ENCODE results near the gene STARD5. TPM values are rescaled to one million over a fixed set of nuclear protein-coding genes. Genes with fewer than 3 reads are reported as not detected.
"Not testable (repeated sequence)": the region's sequence is repeated elsewhere in the genome, so short reads cannot be mapped to it uniquely, and the experiment has no call there.

Gene STARD5
- total RNA-seq, 2 donors from 2014 or later = 1.3 to 9.6 TPM

DNA sequence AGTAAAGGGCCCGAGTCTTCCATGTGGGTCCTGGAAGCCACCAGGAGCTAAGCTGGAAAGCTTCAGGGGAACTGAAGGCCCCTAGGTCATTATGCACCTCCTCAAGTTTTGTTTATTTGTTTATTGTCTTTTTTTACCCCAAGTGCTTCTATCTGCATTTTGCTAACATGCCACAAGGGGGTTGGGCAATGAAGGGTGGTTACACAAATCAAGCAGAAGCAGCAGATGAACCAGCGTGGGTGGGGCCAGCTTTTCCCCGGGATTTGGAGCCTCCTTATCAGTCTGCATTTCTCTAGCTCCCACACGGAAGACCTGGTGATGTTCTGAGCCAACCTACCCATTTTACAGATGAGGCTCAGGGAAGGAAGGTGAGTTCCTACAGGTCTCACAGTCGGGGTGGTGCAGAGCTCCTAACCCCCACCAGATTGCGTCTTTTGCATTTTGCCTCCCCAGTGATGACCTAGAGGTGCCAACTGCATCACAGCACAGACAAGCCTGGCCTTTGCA is 33.3 kb upstream of the STARD5 start:
- ATAC-seq (no peak), DNase-seq (no peak)
- TF ChIP-seq POLR2A (IDR thresholded peaks at IDR 0.05) = no peak
- TF ChIP-seq, protein P1, sequence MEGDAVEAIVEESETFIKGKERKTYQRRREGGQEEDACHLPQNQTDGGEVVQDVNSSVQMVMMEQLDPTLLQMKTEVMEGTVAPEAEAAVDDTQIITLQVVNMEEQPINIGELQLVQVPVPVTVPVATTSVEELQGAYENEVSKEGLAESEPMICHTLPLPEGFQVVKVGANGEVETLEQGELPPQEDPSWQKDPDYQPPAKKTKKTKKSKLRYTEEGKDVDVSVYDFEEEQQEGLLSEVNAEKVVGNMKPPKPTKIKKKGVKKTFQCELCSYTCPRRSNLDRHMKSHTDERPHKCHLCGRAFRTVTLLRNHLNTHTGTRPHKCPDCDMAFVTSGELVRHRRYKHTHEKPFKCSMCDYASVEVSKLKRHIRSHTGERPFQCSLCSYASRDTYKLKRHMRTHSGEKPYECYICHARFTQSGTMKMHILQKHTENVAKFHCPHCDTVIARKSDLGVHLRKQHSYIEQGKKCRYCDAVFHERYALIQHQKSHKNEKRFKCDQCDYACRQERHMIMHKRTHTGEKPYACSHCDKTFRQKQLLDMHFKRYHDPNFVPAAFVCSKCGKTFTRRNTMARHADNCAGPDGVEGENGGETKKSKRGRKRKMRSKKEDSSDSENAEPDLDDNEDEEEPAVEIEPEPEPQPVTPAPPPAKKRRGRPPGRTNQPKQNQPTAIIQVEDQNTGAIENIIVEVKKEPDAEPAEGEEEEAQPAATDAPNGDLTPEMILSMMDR (IDR thresholded peaks at IDR 0.05) = no peak
- intact Hi-C loops (cut with DNase I) = no loop called here
- no peaks in the 10 kb centered on the region for H3K36me3 ChIP-seq (replicated peaks in 1 of 2; ENCODE audit: insufficient read depth in 1 of 2, low read depth in 2 of 2)
- 72 to 82% methylated on average over 6 of the region's 6 CpGs for WGBS, 2 donors
- H3K27ac ChIP-seq = no peak overlapping the region
- no peaks in the 10 kb centered on the region for H3K9me3 ChIP-seq
- no peaks in the 10 kb centered on the region for H3K27me3 ChIP-seq
- no peaks in the 10 kb centered on the region for H3K4me1 ChIP-seq
- no peak overlapping the region for H3K4me3 ChIP-seq

DNA sequence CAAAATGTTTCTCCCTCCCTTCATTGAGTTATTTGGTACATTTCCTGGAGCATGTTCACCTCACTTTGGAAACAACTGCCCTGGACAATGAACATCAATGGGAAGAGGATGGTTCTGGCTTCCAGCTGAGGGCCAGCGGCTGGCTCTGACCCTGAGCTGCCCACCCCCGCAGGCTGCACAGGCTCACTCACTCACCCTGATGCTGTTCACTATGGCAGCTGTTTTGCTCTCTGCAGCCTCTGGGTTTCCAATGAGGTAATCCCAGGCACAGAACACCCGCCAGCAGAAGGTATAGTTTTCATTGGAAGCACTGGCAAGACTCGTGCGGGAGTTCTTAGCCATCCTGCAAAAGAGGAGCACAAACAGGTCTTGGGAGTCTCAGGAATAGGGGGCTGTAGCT is 32.3 kb upstream of the STARD5 start:
- ATAC-seq (no peak), DNase-seq (no peak)
- TF ChIP-seq, protein P1 (IDR thresholded peaks at IDR 0.05) = no peak
- H3K4me3 ChIP-seq = no peak overlapping the region
- 83 to 84% methylated on average over 5 of the region's 5 CpGs for WGBS, 2 donors
- no peak overlapping the region for H3K27ac ChIP-seq
- no peaks in the 10 kb centered on the region for H3K27me3 ChIP-seq
- H3K4me1 ChIP-seq = no peaks in the 10 kb centered on the region
- intact Hi-C loops (cut with DNase I) = no loop called here
- no peaks in the 10 kb centered on the region for H3K36me3 ChIP-seq (replicated peaks in 1 of 2; ENCODE audit: insufficient read depth in 1 of 2, low read depth in 2 of 2)
- H3K9me3 ChIP-seq = no peaks in the 10 kb centered on the region

DNA sequence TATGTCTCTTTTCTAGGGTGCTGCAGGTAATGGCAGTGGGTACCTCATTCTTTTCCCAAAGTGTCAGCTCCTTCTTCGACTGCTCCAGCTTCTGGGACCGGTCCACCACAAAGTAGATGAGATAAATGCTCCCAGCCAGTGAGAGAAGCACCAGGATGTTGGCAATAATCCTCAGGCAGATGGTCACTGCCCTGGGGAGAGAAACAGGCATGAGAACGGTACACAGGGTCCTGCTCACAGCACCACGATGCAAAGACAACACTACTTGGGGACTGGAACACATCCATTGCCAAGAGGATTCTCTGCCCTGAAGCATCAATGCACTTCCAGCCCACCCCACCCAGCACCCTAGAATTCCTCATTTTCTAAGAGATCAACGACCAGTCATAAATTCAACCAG is 27.7 kb upstream of the STARD5 start:
- H3K36me3 ChIP-seq (replicated peaks in 1 of 2; ENCODE audit: insufficient read depth in 1 of 2, low read depth in 2 of 2) = no peaks in the 10 kb centered on the region
- 83 to 93% methylated on average over 4 to 5 of the region's 5 CpGs for whole genome bisulfite sequencing, 2 donors
- no peaks in the 10 kb centered on the region for H3K9me3 ChIP-seq
- H3K4me3 ChIP-seq = no peak overlapping the region
- no peak for DNase-seq
- ATAC-seq = no peak
- intact Hi-C loops (cut with DNase I) = no loop called here
- TF ChIP-seq, protein P1 (IDR thresholded peaks at IDR 0.05) = no peak
- TF ChIP-seq POLR2A (IDR thresholded peaks at IDR 0.05) = no peak
- no peaks in the 10 kb centered on the region for H3K27me3 ChIP-seq
- H3K27ac ChIP-seq = no peak overlapping the region
- no peaks in the 10 kb centered on the region for H3K4me1 ChIP-seq

DNA sequence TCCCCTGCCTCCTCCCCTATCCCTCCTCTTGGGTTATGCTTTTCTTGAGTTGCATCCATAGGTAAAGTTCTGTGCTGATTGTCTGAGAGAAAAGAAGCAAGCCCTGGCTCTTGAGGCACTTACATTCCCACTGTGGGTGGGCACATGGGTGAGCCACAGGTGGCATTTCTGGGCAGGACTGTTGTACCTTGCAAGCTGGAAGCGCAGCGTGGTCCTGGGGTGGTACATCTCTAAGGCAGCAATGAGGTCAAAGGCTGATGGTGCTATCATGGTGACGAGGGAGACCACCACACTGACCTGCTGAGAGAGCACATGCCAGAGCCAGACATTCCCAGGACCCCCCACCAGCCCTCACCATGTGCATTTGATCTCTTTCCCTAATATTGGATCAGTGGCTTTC is 25.3 kb upstream of the STARD5 start:
- no peak for ATAC-seq
- Histone ChIP-seq H3K27ac (no peak overlapping the region), H3K9me3 (no peaks in the 10 kb centered on the region), H3K4me1 (no peaks in the 10 kb centered on the region), H3K4me3 (no peak overlapping the region), H3K36me3 (replicated peaks in 1 of 2; ENCODE audit: insufficient read depth in 1 of 2, low read depth in 2 of 2) (no peaks in the 10 kb centered on the region), H3K27me3 (no peaks in the 10 kb centered on the region)
- no peak for TF ChIP-seq POLR2A (IDR thresholded peaks at IDR 0.05)
- intact Hi-C loops (cut with DNase I) = no loop called here
- no peak for DNase-seq
- 98% methylated on average over 3 of the region's 3 CpGs for WGBS, 2 donors

DNA sequence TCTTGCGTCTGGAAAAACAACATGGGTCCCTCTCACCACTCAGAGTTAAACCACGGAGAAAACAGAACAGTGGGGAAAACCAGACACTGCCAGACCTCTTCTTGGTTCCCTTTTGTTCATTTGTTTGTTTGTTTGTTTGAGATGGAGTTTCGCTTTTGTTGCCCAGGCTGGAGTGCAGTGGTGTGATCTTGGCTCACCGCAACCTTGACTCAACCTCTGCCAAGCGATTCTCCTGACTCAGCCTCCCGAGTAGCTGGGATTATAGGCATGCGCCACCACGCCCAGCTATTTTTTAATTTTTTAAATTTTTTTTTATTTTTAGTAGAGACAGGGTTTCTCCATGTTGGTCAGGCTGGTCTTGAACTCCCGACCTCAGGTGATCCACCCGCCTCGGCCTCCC is 24.8 kb upstream of the STARD5 start:
- H3K27me3 ChIP-seq; H3K4me3 ChIP-seq; intact Hi-C loops (cut with DNase I); ATAC-seq; H3K36me3 ChIP-seq (replicated peaks in 1 of 2; ENCODE audit: insufficient read depth in 1 of 2, low read depth in 2 of 2); H3K4me1 ChIP-seq; H3K27ac ChIP-seq; DNase-seq; H3K9me3 ChIP-seq: not testable (repeated sequence)
- 95% methylated on average over 11 of the region's 11 CpGs for WGBS, 2 donors

DNA sequence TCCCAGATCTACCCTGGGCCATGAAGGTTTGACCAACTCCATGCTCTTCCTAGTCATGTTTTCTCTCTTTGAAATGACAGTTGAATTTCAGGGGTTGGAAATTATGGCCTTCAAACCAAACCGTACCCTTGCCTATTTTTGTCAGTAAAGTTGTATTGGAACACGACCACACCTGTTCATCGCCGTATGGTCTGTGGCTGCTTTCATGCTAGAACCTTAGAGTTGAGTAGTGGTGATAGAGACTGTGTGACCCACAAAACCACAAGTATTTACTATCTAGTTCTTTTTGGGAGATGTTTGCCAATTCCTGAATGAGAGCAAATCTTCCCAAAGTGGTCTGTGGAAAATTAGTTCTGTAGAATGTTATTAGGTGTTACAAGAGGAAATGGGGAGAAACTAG is 24.0 kb upstream of the STARD5 start:
- TF ChIP-seq, protein P1 (IDR thresholded peaks at IDR 0.05) = no peak
- no peak for TF ChIP-seq POLR2A (IDR thresholded peaks at IDR 0.05)
- H3K27me3 ChIP-seq = no peaks in the 10 kb centered on the region
- DNase-seq (no peak), ATAC-seq (no peak)
- intact Hi-C loops (cut with DNase I) = no loop called here
- H3K4me1 ChIP-seq = no peaks in the 10 kb centered on the region
- H3K4me3 ChIP-seq = no peak overlapping the region
- 87 to 88% methylated on average over 4 of the region's 4 CpGs for WGBS, 2 donors
- no peaks in the 10 kb centered on the region for H3K9me3 ChIP-seq
- H3K27ac ChIP-seq = no peak overlapping the region
- no peaks in the 10 kb centered on the region for H3K36me3 ChIP-seq (replicated peaks in 1 of 2; ENCODE audit: insufficient read depth in 1 of 2, low read depth in 2 of 2)
